H1 (cell line): ENCODE measurements around the gene VGLL4. TPM values are rescaled to one million over a fixed set of nuclear protein-coding genes. Genes with fewer than 3 reads are reported as not detected.

Experiments used
- MAFK ChIP-seq: IDR thresholded peaks from 2 replicates; pipeline ENCODE4 v1.6.1; 2012; ENCODE audit warnings: low read depth, mild to moderate bottlenecking, improper control_type of control experiment, low read length
- polyA plus RNA-seq, 7 experiments: library from polyadenylated mRNA; depleted of rRNA in 3 of 7; stranded (reverse) in 5 of 7; unstranded in 2 of 7; fragments of >200 nt in 5 of 7; fragments of 200-250 nt in 2 of 7; gene quantifications; 1 replicate in 5 of 7; 2 replicates in 1 of 7; 4 replicates in 1 of 7; pipeline versions ENCODE4 v1.2.1 to v1.2.3, GENCODE V29; 2011 to 2013; ENCODE audit warnings: missing spikeins in 2 of 7, mixed read lengths in 2 of 7
- total RNA-seq: library from RNA; stranded (reverse); fragmentation: NEBNext Ultra II Directional; extraction: Animal tissue kit (Norgen Biotek cat#: 25700); gene quantifications from 2 replicates; pipeline ENCODE4 v1.2.1, GENCODE V29; 2021

The VGLL4 gene
- total and polyA plus RNA-seq, 2 of the 8 experiments (the other 6 are each of a cell fraction or from before 2014, with no cell fraction given), result 45.1 to 50.0 TPM

DNA sequence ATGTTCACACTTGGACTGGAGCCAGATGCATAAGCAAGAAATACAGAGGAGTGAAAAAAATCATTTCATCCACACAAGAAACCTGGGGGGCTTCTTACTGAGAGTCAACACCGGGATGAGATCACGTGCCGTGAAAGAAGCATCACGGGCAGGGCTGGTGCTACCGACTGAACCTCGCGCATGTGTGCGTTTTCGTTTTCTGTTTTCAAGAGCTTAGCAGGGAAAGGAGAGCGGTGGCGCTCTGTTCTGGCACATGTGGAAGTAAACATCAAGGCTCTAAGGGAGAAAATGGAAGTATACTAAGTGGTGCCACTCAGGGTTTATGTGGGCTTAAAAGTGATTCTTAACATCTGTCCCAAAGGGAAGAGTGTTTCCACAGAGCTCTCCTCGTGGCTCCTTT is 55.9 kb downstream of the VGLL4 start (continued):
- no peak for TF ChIP-seq MAFK
